Peyer's patch (tissue), 4 donors: ENCODE measurements around the gene MED13L.

Source experiments
- POLR2A ChIP-seq, 2 donors: fragments of 450-650 bp; IDR thresholded peaks; one replicate each; pipeline ENCODE4 v1.5.1; 2017; ENCODE audit warnings: antibody characterized with exemption in 2 of 2, mild to moderate bottlenecking in 2 of 2, moderate library complexity in 2 of 2
- TF ChIP-seq, protein P1 (sequence below), 6 experiments: fragments of 450-650 bp in 4 of 6; fragments of 200-600 bp in 2 of 6; sonication (generic) in 1 of 6; IDR thresholded peaks; one replicate each; pipeline ENCODE4 v1.5.1; 2017 to 2019; ENCODE audit warnings: antibody characterized with exemption in 6 of 6, mild to moderate bottlenecking in 3 of 6, moderate library complexity in 1 of 6

DNA sequence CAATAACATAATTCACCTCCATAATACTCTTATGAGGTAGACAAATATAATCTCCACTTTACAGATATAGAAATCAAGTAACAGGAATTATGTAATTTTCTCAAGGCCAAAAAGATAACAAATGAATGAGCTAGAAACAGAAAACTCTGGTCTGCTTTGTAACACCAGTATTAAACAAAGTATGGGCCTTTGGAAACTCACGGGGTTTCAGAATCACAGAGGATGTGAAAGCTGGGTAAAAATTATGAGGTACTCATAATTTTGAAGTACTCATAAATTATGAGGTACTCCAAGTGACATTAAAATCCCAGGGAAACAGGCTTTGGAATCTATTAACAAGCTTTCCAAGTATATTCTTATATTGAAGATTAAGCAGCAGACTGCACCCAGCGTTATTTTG, 140.2 kb downstream of the MED13L start:
- TF ChIP-seq, protein P1, sequence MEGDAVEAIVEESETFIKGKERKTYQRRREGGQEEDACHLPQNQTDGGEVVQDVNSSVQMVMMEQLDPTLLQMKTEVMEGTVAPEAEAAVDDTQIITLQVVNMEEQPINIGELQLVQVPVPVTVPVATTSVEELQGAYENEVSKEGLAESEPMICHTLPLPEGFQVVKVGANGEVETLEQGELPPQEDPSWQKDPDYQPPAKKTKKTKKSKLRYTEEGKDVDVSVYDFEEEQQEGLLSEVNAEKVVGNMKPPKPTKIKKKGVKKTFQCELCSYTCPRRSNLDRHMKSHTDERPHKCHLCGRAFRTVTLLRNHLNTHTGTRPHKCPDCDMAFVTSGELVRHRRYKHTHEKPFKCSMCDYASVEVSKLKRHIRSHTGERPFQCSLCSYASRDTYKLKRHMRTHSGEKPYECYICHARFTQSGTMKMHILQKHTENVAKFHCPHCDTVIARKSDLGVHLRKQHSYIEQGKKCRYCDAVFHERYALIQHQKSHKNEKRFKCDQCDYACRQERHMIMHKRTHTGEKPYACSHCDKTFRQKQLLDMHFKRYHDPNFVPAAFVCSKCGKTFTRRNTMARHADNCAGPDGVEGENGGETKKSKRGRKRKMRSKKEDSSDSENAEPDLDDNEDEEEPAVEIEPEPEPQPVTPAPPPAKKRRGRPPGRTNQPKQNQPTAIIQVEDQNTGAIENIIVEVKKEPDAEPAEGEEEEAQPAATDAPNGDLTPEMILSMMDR (IDR thresholded peaks at IDR 0.05) = no peak
- TF ChIP-seq POLR2A (IDR thresholded peaks at IDR 0.05) = no peak
